M059J (cell line): ENCODE data around the gene EHD2. TPM values are rescaled to one million over a fixed set of nuclear protein-coding genes. Genes with fewer than 3 reads are reported as not detected.
"Not testable (repeated sequence)": the region's sequence is repeated elsewhere in the genome, so short reads cannot be mapped to it uniquely, and the experiment has no call there.

Source experiments
- DNase-seq: peaks from one replicate; pipeline ENCODE4 v3.0.0-alpha.2; 2012; ENCODE audit warnings: low read depth
- total RNA-seq: library from RNA; depleted of rRNA; stranded (reverse); fragments of >200 nt; shearing (Covaris generic); gene quantifications from 2 replicates; pipeline ENCODE4 v1.2.3, GENCODE V29; 2014

The EHD2 gene
- total RNA-seq, 1 experiment from 2014 or later: 91.2 TPM

GRCh38 chr19:47750752-47751151 is 37.5 kb downstream of the EHD2 start:
- no peak for DNase-seq

DNA sequence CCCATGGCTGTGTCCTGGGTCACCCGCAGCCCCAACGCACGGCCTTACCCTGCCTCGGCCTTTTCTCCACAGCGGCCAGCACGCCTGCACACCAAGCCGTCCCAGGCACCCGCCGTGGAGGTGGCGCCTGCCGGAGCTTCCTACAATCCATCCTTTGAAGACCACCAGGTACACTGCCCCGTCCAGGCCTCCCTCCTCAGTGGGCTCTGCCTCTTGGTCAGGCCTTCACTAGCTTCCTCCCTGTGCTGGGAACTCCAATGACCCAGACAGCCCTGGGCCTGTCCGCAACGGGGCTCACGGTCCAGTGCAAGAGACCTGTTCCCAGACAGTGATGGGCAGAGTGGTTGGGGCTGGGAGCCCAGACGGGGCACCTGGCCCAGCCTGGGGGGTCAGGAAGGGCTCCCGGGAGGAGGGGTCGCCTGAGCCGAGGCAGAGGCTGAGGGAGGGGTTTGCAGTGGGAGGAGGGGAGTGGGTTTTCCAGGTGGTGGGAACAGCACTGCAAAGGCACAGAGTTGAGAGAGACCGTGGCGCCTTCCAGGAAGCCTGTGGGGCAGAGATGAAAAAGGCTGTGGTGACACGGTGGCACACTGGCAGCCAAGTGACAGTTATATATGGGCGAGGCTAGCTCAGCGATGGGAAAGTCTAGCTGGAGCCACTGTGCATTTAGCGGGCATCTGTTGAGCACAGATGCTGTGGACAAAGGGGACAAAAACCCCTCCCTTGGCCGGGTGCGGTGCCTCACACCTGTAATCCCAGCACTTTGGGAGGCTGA is 39.4 kb downstream of the EHD2 start:
- DNase-seq: no peak

DNA sequence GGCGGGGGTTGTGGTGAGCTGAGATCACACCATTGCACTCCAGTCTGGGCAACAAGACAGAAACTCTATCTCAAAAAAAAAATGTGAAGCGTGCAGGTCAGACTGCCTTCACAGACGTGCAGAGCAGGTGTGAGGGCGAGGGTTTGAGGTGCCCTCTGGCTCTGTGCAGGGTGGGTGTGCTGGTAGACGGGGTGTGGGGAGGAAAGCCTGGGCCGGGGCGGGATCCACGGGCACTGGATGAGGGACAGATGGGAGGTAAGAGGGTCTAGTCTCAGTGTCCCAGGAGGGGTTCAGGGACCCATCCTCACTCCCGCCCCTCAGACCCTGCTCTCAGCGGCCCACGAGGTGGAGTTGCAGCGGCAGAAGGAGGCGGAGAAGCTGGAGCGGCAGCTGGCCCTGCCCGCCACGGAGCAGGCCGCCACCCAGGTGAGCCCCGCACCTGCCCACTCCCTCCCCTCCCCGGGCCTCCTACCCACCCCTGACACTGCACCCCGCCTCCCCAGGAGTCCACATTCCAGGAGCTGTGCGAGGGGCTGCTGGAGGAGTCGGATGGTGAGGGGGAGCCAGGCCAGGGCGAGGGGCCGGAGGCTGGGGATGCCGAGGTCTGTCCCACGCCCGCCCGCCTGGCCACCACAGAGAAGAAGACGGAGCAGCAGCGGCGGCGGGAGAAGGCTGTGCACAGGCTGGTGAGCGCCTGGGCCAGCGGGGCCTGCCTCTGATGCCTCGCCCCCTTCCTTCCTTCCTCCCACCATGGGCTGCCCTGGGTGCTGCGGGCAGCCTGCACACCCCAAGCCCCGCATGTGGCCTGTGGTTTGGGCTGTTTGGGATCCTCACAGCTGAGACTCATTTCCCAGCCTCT is 41.2 kb downstream of the EHD2 start:
- DNase-seq: no peak

DNA sequence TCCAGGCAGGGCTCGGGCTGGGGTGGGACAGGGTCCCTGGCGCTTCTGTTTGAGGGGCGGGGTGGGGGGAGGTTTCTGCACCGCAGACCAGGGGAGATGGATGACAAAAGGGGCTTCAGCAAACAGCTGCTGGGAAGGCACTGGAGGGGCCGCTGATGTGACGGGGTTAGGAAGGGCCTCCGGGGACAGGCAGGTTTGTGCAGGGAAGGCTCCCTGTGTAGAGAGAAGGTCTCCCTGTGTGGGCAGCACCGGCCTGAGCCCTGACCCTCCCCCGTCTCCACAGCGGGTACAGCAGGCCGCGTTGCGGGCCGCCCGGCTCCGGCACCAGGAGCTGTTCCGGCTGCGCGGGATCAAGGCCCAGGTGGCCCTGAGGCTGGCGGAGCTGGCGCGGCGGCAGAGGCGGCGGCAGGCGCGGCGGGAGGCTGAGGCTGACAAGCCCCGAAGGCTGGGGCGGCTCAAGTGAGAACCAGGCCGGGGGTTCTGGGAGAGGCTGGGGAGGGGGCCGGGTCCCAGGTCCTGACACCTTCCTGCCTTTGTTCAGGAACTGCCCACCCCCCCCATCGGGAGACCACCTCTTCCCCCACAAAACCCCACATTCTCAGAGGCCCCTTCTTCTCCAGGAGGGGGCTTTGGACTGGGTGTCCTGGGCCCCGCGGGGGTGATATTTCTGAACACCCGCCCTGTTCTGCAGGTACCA is 42.0 kb downstream of the EHD2 start:
- DNase-seq: no peak

GRCh38 chr19:47755762-47756626 is 42.8 kb downstream of the EHD2 start:
- no peak for DNase-seq

DNA sequence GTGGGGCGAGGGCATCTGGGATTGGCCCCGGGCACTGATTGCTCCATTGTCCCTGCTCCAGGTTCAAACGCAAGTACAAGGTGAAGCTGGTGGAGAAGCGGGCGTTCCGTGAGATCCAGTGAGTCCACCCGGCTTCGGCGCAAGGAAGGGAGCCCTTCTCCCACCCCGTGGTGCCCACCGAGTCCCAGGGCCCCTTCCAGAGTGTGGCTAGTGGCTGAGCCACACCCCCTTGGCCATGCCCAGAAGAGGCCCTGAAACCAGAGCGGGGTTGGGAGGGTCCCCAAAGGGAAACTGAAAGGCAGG is 43.4 kb downstream of the EHD2 start:
- no peak for DNase-seq

GRCh38 chr19:47756953-47757608 is 43.9 kb downstream of the EHD2 start:
- no peak for DNase-seq

- DNase-seq: no peak
Observed at GRCh38 chr19:47757617-47758442, 44.6 kb downstream of the EHD2 start.

- DNase-seq: no peak
Observed at GRCh38 chr19:47758443-47758804, 45.2 kb downstream of the EHD2 start.

GRCh38 chr19:47760632-47760999 is 47.4 kb downstream of the EHD2 start:
- DNase-seq: no peak

DNA sequence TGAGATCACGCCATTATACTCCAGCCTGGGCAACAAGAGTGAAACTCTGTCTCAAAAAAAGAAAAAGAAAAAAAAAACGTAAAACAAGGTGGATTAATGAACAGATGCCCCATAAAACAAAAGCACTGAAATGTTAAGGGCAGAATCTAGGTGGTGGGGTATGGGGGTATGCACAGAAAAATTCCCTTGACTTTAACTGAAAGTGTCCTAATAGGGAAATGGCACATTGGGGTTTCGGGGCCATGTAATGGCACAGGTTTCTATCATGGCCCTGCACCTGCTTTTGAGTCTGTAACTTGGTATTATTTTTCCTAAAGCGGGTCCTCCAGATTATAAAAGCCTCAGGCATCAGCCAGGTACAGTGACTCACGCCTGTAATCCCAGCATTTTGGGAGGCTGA is 48.3 kb downstream of the EHD2 start:
- no peak for DNase-seq

GRCh38 chr19:47762151-47762550 is 48.9 kb downstream of the EHD2 start:
- DNase-seq: no peak

- no peak for DNase-seq
Observed at GRCh38 chr19:47762615-47763308, 49.5 kb downstream of the EHD2 start.

GRCh38 chr19:47764705-47765104 is 51.5 kb downstream of the EHD2 start:
- not testable (repeated sequence) for DNase-seq

DNA sequence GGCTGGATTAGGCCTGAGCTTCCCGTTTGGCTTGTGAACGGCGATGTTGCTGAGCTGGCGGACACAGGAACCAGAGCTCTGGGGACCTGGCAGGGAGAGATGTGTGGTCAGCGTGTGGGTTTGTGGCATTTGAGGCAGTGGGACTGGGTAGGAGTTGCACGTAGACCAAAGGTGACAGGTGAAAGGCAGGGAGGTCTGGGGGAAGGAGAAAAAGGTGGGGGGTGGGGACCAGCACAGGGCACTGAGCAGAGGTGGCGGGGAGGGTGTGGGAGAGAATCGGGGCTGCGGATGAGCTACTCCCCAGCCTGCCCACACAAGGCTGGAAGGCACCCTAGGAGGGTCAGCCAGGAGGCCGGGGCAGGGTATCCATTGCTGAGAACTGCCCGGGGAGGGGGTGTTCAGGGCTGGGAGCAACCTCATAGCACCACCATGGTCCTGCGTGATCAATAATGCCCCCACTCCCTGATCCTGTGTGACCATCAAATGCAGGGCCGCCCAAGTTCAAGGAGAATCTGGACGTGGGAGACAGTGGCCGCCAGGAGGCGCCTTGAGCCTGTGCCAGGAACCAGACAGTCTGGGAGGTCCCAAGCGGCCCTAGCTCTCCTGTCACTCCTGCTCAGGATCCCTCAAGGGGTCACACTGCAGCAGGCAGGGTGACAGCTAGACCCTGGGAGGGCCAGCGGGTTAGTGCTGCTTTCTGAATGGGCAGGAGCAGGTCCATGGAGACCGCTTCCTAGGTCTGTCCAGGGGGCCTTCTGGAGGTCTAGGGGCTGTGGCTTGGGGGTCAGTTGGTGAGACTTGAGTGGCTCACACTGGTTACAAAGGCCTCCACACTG is 52.5 kb downstream of the EHD2 start:
- DNase-seq: peak; percentile 50

GRCh38 chr19:47766359-47766620 is 53.1 kb downstream of the EHD2 start:
- no peak for DNase-seq

DNA sequence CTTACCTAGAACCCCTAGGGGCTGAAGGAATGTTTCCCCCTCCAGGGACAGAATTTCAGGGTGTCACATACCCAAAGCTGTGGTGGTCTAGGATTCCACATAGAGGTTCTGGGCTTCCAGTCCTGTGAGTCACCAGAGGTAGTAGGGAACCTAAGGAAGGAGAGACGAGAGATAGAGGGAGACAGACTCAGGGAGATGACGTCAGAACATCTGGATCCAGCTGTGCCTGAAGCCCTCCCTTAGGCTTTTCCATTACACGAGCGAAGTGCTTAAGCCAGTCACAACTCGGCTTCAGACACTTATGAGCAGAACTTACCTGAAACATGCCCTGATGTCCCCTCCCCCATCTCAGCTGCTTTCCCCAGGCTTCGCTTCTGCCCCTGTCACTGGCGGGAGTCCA is 53.4 kb downstream of the EHD2 start:
- DNase-seq: peak; percentile 25

DNA sequence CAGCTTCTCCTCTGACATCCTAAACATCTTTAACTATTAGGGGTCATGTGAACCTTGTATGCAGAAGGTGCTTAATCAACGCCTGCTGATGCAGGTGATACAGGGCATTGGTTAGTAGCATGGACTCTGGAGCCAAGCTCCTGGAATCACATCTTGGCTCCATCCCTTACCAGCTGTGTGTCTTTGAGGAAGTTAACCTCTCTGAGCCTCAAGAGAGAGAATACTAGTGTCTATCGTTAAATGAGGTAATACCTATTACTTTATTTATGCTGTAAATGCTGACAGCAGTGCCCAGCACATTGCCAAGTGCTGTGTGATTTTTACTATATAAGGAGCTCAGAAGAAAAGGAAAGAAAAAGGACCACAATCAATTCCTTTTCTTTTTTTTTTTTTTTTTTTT is 54.1 kb downstream of the EHD2 start:
- DNase-seq: no peak

GRCh38 chr19:47768604-47769003 is 55.4 kb downstream of the EHD2 start:
- no peak for DNase-seq
